Measurements from ENCODE around the gene QSER1. TPM values are rescaled to one million over a fixed set of nuclear protein-coding genes. Genes with fewer than 3 reads are reported as not detected.

QSER1 gene
- total RNA-seq, 4 donors from 2014 or later, result 19.8 to 29.0 (median 22.7) TPM

DNA sequence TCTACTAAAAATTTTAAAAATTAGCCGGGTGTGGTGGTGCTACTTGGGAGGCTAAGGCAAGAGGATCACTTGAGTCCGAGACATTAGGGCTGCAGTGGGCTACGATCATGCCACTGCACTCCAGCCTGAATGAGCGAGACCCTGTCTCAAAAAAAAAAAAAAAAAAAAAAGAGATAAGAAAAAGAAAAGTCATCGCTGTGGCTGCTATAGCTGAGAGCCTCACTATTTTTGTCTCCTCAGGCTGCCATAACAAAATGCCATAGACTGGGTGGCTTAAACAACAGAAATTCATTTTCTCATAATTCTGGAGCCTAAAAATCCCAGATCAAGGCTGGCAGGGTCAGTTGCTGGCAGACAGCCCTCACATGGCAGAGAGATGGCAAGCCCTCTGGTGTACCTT, 93.0 kb downstream of the QSER1 start:
- Histone ChIP-seq H3K9me3 (no peaks in the 10 kb centered on the region), H3K27ac (no peak overlapping the region), H3K4me3 (no peak overlapping the region), H3K27me3 (no peaks in the 10 kb centered on the region), H3K36me3 (no peaks in the 10 kb centered on the region), H3K4me1 (no peaks in the 10 kb centered on the region)
- WGBS, 2 donors (ENCODE audit: low coverage in 1 of 2), result 97 to 100% methylated on average over 5 of the region's 5 CpGs
- ATAC-seq, result no peak
- TF ChIP-seq, protein P1, sequence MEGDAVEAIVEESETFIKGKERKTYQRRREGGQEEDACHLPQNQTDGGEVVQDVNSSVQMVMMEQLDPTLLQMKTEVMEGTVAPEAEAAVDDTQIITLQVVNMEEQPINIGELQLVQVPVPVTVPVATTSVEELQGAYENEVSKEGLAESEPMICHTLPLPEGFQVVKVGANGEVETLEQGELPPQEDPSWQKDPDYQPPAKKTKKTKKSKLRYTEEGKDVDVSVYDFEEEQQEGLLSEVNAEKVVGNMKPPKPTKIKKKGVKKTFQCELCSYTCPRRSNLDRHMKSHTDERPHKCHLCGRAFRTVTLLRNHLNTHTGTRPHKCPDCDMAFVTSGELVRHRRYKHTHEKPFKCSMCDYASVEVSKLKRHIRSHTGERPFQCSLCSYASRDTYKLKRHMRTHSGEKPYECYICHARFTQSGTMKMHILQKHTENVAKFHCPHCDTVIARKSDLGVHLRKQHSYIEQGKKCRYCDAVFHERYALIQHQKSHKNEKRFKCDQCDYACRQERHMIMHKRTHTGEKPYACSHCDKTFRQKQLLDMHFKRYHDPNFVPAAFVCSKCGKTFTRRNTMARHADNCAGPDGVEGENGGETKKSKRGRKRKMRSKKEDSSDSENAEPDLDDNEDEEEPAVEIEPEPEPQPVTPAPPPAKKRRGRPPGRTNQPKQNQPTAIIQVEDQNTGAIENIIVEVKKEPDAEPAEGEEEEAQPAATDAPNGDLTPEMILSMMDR (IDR thresholded peaks at IDR 0.05), result no peak
- no peak for TF ChIP-seq POLR2A (IDR thresholded peaks at IDR 0.05)
- no peak for TF ChIP-seq POLR2AphosphoS5 (IDR thresholded peaks at IDR 0.05)
- TF ChIP-seq EP300 (IDR thresholded peaks at IDR 0.05), result no peak

DNA sequence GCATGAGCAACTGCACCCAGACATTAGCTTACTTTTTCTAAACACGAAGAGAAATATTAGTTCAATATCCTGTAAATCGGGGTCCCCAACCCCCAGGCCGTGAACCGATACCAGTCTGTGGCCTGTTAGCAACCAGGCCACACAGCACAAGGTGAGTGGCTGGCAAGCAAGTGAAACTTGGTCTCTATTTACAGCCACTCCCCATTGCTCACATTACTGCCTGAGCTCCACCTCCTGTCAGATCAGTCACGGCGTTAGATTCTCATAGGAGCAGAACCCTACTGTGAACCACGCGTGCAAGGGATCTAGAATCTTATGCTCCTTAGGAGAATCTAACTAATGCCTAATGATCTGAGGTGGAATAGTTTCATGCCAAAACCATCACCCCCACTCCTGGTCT, 95.2 kb downstream of the QSER1 start:
- TF ChIP-seq, protein P1 (IDR thresholded peaks at IDR 0.05), result no peak
- TF ChIP-seq POLR2AphosphoS5 (IDR thresholded peaks at IDR 0.05) (no peak), EP300 (IDR thresholded peaks at IDR 0.05) (no peak), POLR2A (IDR thresholded peaks at IDR 0.05) (no peak)
- no peak overlapping the region for H3K27ac ChIP-seq
- ATAC-seq, result no peak
- H3K27me3 ChIP-seq, result no peaks in the 10 kb centered on the region
- no peaks in the 10 kb centered on the region for H3K4me1 ChIP-seq
- H3K4me3 ChIP-seq, result no peak overlapping the region
- 63 to 73% methylated on average over 4 of the region's 8 CpGs for WGBS, 2 donors (ENCODE audit: low coverage in 1 of 2)
- H3K36me3 ChIP-seq, result no peaks in the 10 kb centered on the region
- peaks cover 0 to 19% (median 0%) of the 10 kb centered on the region in 3 donors for H3K9me3 ChIP-seq

DNA sequence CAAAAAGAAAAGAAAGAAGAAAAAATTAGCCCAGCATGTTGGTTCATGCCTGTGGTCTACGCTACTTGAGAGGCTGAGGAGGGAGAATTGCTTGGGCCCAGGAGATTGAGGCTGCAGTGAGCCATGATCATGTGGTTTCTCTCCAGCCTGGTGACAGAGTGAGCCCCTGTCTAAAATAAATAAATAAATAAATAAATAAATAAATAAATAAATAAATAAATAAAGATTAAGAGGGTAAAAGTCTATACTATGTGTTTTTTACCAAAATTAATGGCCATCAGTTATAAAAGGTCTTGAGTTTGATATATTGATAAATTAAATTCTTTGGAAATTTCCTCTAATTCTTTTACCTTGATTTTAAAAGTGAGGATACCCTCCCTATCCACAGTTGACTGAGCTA, 97.9 kb downstream of the QSER1 start:
- 0 to 100% methylated on average over 1 of the region's 1 CpG for WGBS, 2 donors (ENCODE audit: low coverage in 1 of 2)
- TF ChIP-seq EP300 (IDR thresholded peaks at IDR 0.05) (no peak), POLR2AphosphoS5 (IDR thresholded peaks at IDR 0.05) (no peak), POLR2A (IDR thresholded peaks at IDR 0.05) (no peak)
- TF ChIP-seq, protein P1 (IDR thresholded peaks at IDR 0.05), result no peak
- H3K4me1 ChIP-seq, result no peaks in the 10 kb centered on the region
- H3K27ac ChIP-seq, result no peak overlapping the region
- H3K36me3 ChIP-seq, result no peaks in the 10 kb centered on the region
- no peak for ATAC-seq
- peaks cover 0 to 19% (median 0%) of the 10 kb centered on the region in 3 donors for H3K9me3 ChIP-seq
- H3K4me3 ChIP-seq, result no peak overlapping the region
- no peaks in the 10 kb centered on the region for H3K27me3 ChIP-seq

DNA sequence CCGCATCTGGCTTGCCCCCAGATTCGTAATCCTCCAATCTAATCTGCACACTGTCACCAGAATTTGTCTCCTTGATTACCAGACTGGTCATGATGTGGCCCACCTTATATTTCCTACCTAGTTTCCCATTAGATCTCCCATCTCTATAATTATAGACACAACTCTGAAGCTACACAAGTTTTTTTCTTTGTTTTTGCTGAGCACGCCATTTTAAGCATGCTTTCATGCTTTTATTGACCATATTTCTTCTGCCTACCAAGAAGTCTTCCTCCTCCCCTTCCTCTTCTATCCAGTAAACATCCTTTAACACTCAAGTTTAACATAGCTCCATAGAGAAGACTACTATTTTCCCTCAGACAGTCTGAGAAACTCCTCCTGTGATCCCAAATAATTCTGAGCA, 98.8 kb downstream of the QSER1 start:
- Histone ChIP-seq H3K36me3 (no peaks in the 10 kb centered on the region), H3K4me3 (no peak overlapping the region), H3K4me1 (no peaks in the 10 kb centered on the region), H3K27me3 (no peaks in the 10 kb centered on the region), H3K9me3 (peaks cover 0 to 19% (median 0%) of the 10 kb centered on the region in 3 donors), H3K27ac (no peak overlapping the region)
- TF ChIP-seq POLR2A (IDR thresholded peaks at IDR 0.05) (no peak), POLR2AphosphoS5 (IDR thresholded peaks at IDR 0.05) (no peak), EP300 (IDR thresholded peaks at IDR 0.05) (no peak)
- TF ChIP-seq, protein P1 (IDR thresholded peaks at IDR 0.05), result no peak
- 89 to 95% methylated on average over 2 to 3 of the region's 3 CpGs for WGBS, 2 donors (ENCODE audit: low coverage in 1 of 2)
- no peak for ATAC-seq

DNA sequence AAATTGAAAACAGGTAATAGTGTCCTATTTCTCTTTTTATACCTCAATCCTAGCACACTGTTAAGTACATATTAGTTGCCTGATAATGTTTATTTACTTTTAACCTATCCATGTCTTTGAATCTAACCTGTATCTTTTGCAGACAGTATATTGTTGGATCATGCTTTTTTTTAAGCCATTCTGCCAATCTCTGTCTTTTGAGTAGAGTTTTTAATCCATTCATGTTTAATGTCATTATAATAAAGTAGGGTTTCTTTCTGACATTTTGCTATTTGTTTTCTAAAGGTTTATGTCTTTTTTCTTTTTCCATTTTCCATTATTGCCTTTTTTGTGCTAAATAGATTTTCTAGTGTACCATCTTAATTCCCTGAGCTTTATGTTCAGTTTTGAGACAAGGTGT, 99.3 kb downstream of the QSER1 start:
- H3K4me1 ChIP-seq, result no peaks in the 10 kb centered on the region
- H3K4me3 ChIP-seq, result no peak overlapping the region
- H3K36me3 ChIP-seq, result no peaks in the 10 kb centered on the region
- no peak overlapping the region for H3K27ac ChIP-seq
- ATAC-seq, result no peak
- H3K9me3 ChIP-seq, result peaks cover 0 to 19% (median 0%) of the 10 kb centered on the region in 3 donors
- no peaks in the 10 kb centered on the region for H3K27me3 ChIP-seq
- no peak for TF ChIP-seq POLR2AphosphoS5 (IDR thresholded peaks at IDR 0.05)
- no peak for TF ChIP-seq EP300 (IDR thresholded peaks at IDR 0.05)
- TF ChIP-seq, protein P1 (IDR thresholded peaks at IDR 0.05), result no peak
- TF ChIP-seq POLR2A (IDR thresholded peaks at IDR 0.05), result no peak

Data from gastroesophageal sphincter (tissue), 4 donors.